ENCODE data around the gene PRKAG3.
"Not testable (repeated sequence)": the region's sequence is repeated elsewhere in the genome, so short reads cannot be mapped to it uniquely, and the experiment has no call there.

The PRKAG3 gene

DNA sequence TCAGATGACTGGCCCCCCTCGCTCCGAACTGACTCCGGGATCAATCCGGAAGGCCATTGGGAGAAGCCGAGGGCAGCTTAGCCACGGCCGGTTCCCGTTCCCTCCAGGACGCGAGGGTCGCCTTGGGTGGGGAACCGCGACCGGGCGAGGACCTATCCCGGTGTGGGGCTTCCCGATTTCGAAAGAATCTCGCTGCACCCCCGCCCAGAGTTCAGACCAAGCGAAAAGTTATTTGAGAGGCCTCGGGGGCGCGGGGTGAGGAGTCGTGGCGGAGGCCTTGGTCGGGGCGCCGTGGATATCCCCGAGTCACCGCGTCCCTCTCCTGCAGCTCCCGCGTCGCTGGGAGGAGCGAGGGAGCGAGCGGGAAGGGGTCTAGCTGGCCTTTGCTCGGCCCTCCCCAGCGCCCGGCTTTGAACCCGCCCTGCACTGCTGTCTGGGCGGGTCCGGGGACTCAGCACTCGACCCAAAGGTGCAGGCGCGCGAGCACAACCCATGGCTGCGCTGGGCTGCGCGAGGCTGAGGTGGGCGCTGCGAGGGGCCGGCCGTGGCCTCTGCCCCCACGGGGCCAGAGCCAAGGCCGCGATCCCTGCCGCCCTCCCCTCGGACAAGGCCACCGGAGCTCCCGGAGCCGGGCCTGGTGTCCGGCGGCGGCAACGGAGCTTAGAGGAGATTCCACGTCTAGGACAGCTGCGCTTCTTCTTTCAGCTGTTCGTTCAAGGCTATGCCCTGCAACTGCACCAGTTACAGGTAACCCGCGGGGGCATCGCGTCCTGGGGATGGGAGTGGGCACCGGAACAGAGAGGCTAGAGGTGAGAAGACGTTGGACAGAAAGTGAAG lies 49.7 kb downstream of the PRKAG3 start, which contains the start of gene CYP27A1:
Gene CYP27A1 (plus strand): TSS at position 457 of the 837 bp plus-strand sequence. CDS start 36 bp downstream, at position 493.
- no peak for DNase-seq (ENCODE audit: low read depth in 2 of 2)

DNA sequence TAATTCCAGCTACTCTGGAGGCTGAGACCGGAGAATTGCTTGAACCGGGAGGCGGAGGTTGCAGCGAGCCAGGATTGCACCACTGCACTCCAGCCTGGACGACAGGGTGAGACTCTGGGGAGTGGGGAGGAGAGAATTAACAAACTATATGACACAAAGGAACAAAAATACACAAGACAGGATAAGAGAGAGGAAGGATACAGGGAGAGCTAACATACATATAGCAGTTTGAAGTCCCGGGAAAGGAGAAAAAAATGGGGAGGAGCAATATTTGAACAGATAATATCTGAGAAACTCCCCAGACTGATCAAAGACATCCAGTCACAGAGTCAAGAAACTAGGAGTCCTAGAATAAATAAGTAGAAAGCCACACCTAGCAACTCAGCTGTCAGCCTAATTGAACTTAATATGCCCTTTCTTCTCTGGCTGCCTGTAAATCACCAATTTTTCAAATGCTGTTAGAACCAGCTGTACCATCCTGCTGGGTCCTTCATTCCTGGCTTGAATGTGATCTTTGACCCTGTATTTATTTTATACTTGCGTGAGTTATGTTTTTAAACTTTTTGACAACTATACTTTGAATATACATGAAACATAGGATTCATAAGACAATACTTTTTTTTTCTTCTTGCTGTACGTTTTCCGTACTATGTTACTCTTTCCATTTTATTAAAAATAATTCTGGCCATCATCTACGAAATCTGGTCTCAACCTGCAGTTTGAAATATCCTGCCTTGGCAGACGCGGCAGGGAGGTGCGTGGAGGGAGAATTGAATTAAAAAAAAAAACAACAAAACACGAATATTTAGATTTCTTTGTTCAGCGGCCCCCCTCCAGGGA lies 50.5 kb downstream of the PRKAG3 start:
- DNase-seq (ENCODE audit: low read depth in 2 of 2) = no peak

- DNase-seq (ENCODE audit: low read depth in 2 of 2) = no peak
Observed at GRCh38 chr2:218780046-218780445, 51.6 kb downstream of the PRKAG3 start.

DNA sequence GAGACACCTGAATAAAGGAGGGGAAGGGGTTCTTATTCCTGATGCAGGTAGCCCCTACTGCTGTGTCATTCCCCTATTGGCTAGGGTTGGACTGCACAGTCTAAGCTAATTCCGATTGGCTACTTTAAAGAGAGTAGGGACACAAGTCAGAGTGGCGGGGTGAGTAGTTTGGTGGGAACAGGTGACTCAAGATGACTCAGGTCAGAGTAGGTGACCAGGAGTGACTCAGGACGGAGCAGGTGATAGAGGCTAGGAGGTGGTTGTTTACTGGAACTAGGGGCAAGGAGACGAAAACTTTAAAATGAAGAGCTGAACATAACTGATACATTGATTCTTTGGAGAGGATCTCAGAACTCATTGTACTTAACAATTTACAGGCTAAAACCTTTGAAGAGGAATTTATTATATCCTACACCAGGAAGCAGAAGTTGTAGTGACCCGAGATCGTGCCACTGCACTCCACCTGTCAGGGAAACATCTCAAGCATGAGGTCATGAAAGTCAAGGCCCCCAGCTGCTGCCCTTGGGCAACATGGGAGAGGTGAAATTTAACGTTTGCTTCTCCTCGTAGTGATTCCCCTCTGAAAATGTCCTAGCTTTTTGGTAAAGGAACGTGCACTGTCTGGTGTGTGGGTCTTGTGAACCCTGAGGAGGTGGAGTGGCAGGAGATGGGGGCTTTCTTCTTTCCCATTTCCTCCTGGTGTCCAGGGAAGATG lies 54.2 kb downstream of the PRKAG3 start:
- DNase-seq (ENCODE audit: low read depth in 2 of 2) = no peak

GRCh38 chr2:218776488-218776887 lies 55.1 kb downstream of the PRKAG3 start:
- DNase-seq (ENCODE audit: low read depth in 2 of 2) = no peak

DNA sequence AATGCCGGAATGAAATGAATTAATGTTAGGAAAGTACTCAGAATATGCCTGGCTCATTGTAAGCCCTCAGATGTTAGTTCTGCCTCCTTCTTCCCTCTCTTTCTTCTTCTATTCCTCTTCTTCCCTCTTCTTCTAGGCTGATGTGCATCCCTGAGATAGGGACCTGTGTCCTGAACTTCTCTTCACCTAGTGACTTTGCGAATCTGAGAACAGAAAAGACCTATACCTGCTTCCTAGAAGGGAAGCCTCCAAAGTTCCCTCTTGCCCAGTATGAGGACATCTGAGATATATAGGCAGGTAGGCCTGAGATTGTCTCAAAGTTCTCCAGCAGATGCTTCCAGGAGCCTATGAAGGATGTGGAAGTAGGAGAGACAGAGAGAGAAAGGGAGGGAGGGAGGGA lies 57.7 kb downstream of the PRKAG3 start:
- DNase-seq (ENCODE audit: low read depth in 2 of 2) = no peak

DNA sequence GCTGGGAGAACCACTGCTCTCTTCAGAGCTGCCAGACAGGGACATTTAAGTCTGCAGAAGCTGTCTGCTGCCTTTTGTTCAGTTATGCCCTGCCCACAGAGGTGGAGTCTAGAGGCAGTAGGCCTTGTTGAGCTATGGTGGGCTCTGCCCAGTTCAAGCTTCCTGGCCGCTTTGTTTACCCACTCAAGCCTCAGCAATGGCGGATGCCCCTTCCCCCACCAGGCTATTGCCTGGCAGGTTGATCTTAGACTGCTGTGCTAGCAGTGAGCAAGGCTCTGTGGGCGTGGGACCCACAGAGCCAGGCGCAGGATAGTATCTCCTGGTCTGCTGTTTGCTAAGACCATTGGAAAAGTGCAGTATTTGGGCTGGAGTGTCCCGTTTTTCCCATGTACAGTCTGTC lies 58.8 kb downstream of the PRKAG3 start:
- DNase-seq (ENCODE audit: low read depth in 2 of 2) = not testable (repeated sequence)
